Right ventricle myocardium inferior (tissue), 1 donor: ENCODE data around the gene GNAQ. TPM values are rescaled to one million over a fixed set of nuclear protein-coding genes. Genes with fewer than 3 reads are reported as not detected.
"Not testable (repeated sequence)": the region's sequence is repeated elsewhere in the genome, so short reads cannot be mapped to it uniquely, and the experiment has no call there.

Experiments
- ATAC-seq: fragments of 200-7000 bp; cut with Tn5 transposase; one replicate; pipeline ENCODE4 v1.9.1; 2020; ENCODE audit warnings: mild to moderate bottlenecking, moderate library complexity
- DNase-seq: peaks from one replicate; pipeline ENCODE4 v3.0.0; 2021; ENCODE audit errors: missing footprints
- intact Hi-C: fragments of 100-400 bp; cut with DNase I; formaldehyde crosslinking; loops from one replicate; pipeline ENCODE4 v1.11.0; 2022
- total RNA-seq: library from RNA; stranded (reverse); fragmentation: NEBNext Ultra II Directional; extraction: Animal tissue kit (Norgen Biotek cat#: 25700); gene quantifications from one replicate; pipeline ENCODE4 v1.2.1, GENCODE V29; 2021
- donor health status: DM: no; HTN: yes; CAD: no; lungs with severe emphysema.

The GNAQ gene
- total RNA-seq, 1 donor from 2014 or later = 15.9 TPM

DNA sequence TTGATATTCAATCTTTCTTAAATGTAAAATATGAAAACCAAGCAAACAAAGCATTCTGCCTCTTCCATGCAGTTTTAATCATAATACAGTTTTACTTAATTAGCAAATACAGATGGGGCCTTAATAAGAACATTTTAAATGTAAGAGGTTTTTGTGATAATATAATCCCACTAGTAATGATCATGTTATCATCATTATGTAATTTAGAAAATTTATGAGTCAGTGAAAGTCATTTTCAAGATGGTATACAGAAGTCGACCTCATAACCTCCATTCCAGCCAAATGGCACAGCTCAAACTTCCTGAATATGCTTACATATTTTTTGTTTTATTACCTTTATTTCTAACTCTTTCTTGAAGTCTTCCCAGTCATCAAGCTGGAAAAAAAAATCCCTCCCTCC is 281.3 kb downstream of the GNAQ start:
- intact Hi-C loops = loop anchor here (5.0 kb wide), 2 partner anchors 293 to 318 kb away; no protein-coding TSS in a partner anchor
- DNase-seq (no peak), ATAC-seq (no peak)

DNA sequence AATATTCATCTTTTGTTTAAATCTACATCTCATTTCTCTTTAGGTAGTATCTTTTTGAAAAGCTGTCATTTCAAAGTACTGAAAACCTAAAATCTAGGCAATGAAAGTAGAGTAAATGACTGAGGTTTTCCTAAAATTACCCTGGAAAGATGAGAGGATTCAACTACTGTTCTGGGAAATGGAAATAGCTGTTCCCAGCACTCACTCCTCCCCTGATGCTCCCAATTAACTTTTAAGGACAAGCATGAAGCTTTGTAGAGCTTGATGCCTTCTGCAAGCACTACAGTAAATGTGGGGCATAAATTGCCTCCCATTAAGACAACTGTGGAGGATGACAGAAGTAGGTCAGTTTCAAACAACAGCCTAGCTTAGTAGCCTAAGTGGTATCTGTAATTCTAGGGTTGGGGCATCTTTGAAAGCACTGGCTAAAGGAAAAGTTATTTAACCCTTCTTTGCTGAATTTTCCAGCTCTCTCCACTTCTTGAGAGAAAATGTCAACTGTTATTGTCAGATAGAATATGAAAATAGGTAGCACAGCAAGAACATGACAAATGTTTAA is 283.3 kb downstream of the GNAQ start:
- intact Hi-C loops = no loop called here
- DNase-seq (no peak), ATAC-seq (no peak)

DNA sequence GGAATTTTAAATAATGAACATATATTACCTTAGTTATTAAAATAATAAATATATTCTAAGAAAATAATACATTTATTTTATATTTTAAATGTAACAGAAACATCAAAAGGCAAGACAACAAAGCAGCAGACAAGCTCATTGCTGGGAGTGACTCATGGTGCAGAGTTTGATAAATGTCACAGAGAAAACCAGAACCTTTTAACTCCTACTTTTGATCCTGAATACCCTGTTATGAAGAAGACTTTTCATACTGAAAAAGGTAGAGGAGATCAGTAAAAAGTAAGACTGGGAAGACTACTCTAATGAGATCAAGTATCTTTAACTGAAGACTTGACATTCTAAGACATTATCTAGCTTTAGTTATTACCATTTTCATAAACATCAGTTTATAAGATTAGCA is 284.4 kb downstream of the GNAQ start:
- no peak for ATAC-seq
- no peak for DNase-seq
- intact Hi-C loops = no loop called here

DNA sequence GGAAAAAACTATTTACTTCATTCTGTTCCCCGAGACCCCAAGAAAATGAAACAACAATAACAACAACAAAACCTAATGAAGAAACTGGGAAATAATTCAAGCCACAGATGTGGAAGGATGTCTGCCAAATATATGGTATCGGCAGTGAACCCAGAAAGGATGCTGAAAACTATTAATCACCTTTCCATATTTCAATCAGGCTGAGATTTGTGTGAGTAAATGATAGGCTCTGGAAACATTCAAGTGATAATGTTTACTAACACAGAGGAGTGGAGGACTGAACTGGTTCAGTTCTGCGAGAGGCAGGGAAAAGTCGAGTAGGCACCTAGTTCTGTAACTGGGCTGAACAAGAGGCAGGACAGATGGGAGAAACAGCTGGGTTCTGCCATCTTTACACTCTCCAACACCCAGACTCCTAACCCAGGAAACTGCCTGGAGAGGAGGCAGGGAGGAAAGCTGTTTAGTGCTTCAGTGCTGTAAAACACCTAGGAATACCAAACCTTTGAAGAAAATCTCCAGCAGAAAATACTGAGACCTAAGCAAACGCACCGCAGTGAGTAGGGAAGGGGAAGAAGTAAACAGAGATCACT is 286.7 kb downstream of the GNAQ start:
- ATAC-seq (no peak), DNase-seq (no peak)
- intact Hi-C loops = no loop called here

DNA sequence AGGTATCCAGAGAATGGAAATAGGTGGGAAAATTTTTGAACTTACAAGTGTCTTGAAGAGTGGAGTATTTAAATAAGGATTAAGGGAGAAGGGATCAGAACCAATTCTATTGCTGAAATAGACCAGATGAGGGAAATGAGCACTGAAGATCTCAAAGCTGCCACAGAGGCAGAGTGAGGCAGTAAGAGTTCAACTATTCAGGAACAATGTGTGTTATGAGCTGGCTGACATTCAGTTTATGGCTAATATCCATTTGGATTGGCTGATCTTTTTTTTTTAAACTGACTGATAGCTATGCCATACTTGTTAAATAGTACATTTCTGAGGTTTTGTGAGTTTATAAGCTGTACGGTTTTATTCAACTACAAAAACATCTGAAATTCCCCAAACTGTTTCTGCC is 288.2 kb downstream of the GNAQ start:
- intact Hi-C loops = no loop called here
- DNase-seq (no peak), ATAC-seq (no peak)

DNA sequence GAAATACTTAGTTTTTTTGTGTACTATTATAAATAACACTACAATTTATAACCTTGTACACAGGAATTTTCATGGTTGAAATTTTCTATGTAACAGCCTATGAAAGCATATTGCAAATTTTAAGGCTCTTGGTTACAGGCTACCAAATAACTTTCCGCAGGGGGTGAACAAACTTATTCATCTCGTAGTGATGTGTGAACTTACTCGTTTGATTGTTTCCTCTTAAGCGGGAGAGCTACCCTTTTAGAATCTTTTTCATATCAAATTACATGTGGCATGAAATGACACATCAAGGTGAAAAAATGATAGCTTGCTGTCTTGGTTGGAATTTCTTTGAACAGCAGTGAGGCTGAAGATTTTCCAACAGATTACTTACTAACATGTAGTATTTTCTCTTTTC is 292.7 kb downstream of the GNAQ start:
- no peak for ATAC-seq
- intact Hi-C loops = no loop called here
- no peak for DNase-seq

DNA sequence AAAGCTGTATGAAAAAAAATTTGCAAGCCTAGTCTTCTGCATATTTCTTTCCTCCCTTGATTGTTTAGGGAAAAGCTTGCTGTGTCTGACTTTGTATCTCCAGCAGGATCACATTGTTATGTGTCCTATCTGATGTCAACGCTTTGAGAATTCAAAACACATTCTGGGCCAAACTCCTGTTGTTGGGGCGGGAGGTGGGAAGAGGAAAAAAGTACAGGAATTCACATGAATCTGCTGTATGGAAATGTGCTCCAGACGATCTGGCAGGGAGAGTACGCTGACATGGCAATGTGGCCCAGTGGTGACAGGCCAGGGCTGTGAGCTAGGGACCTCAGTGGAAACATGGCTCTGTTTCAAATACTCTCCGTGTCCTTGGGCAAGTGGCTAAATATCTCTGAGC is 296.1 kb downstream of the GNAQ start:
- intact Hi-C loops = no loop called here
- DNase-seq (no peak), ATAC-seq (no peak)

DNA sequence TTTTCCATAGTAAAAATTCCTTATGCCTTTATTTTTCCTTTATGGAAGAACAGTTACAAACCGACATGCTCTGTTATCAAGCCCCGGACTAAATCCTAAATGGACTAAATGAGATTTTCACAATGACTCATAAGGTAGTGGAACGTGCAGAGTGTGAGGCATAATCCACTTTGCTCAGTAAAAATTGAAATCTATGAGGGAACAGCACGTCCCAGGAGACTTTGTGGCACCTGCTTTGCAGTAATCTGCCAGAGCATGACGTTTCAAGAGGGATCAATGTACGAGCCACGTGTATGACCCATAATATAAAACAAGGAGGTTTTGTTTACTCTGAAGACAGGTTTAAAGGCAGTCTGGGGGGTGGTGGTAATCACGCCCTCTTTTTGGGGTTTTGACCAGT is 299.7 kb downstream of the GNAQ start:
- DNase-seq (no peak), ATAC-seq (no peak)
- intact Hi-C loops = no loop called here

DNA sequence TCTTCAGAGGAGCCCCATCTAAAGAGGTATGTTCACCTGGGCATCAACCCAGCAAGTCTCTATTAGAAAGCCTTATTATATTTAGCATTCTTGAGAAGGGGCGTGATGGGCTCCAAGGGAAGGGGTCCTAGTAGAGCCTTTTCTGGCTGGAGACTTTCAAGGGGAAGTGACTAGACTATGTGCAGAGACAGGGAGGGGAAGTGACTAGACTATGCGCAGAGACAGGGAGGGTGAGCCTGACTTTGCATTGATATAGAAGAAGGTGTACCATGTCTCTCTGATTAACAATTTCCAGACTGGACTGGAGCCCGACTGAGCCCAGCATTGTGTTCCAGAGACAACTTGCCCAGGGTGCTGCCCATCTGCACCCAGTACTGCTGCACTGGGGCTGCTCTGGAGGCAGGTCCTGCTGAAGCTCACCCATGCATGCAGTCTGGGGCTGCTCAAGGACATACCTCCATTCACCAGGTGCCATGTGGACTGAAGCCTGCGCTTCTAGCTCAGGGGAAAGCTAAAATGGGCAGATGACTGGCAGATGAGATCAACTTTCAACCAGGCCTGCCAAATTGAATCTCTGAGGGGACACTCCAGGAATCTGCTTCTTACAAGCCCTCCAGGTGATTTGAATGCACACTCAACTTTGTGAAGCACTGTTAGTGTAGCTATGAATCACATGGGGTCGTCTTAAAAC is 300.5 kb downstream of the GNAQ start:
- no peak for ATAC-seq

DNA sequence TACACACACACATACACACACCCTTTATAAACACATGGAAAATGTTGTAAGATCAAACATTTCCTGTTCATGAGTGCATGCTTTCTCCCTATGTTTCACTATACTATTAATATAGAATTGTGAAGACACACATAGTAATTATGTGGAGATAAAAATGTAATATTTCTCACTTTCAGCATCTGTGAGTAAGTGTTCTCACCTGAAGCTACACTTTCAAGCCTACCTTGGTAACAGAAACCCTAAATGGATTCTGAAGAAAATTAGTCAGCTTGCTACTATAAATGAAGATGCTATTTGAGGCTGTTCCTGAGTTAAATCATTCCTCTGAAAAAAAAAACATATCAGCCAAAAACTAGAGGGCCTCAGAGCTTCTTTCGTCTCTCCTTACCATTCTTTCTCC is 302.4 kb downstream of the GNAQ start:
- no peak for DNase-seq
- intact Hi-C loops = no loop called here
- ATAC-seq = no peak

More for the DNA sequence above, 300.5 kb downstream of the GNAQ start:
- DNase-seq = no peak
- intact Hi-C loops = no loop called here

DNA sequence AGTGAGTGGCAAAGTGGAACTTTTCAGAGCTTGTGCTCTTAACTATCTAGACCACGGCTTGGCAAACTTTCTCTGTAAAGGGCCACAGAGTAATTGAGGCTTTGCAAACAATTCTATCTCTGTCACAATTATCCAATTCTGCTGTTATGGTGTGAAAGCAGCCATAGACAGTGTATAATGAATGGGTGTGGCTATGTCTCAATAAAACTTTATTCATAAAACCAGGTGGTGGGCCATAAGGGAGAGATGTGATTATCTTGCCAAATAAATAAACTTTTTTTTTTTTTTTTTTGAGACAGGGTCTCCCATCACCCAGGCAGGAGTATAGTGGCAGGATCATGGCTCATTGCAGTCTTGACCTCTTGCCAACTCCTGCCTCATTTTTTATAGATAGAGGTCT is 304.8 kb downstream of the GNAQ start:
- intact Hi-C loops = no loop called here
- DNase-seq (no peak), ATAC-seq (no peak)

DNA sequence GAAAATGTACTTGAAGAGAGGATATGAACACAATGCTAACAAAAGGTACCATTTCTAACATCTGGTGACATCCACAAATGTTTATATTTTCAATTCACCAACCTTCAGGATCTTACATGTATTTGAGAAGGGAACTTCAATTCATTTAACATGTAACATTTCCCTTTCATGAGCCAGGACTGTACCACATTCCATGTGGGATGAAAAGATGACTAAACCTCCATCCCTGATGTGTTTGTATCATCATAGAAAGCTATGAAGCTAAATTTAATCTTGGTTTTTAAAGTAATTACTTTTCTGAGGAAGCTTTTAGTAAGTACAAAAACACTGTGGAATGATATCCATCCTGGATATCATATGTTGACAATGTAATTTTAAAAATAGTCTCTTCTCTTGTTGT is 305.3 kb downstream of the GNAQ start:
- no peak for ATAC-seq
- intact Hi-C loops = no loop called here
- no peak for DNase-seq

DNA sequence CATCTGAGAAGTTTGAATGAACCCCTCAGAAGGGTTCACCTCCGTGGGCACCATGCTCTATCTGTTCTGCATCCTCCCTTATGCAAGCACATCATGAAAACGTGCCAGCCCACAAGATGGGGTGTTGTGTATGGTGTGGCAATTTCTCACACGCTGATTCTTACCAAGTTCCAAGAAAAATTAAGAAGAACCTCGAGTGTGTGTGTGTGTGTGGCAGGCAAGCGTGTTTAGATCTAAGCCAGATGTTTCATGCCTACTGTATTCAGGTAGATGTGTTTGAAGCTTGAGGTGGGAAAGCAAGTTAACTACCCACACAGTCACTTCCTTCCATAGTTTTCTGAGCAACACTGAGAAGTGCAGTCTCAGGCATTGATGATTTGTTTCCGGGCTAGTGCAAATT is 305.8 kb downstream of the GNAQ start:
- ATAC-seq (no peak), DNase-seq (no peak)
- intact Hi-C loops = no loop called here

DNA sequence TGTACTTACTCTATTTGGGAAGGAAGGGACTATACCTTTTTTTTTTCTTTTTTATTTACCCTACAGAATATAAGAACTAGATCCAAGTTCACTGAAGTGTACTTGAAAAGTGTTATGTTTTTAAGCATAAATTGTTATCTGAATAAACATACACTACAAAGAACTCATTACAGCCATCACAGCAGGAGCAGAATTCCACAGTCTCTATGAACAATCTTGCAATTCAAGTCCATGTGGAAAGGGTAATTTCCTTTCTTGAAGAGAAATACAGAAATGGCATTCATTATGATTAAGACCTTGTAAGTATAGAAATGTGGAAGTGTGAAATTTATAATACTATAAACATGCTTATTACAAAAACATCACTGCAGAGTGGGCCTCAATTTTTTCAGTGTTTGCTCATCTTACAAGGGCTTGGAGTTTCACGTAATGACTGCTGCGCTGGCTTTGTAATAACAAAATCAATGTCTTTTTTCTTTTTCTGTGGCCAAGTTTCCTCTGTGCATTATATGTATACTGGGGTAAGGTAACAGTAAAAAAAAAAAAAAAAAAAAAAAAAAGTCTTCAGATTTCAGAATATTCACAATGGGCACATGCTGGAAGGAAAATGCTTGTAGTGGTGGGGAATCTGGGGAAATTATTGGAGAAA is 306.4 kb downstream of the GNAQ start:
- intact Hi-C loops = no loop called here

DNA sequence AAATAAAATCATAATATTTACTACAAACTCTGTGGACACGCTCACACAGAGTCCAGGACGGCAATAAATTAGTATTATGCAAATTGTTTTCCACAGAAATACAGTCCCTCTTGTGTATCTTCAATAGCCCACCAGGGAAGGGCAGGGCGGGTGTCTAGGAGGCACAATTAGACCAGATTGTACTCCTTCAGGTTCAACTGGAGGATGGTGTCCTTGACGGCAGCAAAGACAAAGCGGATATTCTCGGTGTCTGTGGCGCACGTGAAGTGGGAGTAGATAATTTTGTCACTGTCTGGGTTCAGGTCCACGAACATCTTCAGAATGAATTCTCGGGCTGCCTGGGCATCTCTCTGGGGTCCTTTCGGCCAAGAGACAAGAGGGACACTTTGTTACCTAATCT is 310.5 kb downstream of the GNAQ start:
- DNase-seq, ATAC-seq, intact Hi-C loops: not testable (repeated sequence)

More for the DNA sequence above, 306.4 kb downstream of the GNAQ start:
- ATAC-seq (no peak), DNase-seq (no peak)

DNA sequence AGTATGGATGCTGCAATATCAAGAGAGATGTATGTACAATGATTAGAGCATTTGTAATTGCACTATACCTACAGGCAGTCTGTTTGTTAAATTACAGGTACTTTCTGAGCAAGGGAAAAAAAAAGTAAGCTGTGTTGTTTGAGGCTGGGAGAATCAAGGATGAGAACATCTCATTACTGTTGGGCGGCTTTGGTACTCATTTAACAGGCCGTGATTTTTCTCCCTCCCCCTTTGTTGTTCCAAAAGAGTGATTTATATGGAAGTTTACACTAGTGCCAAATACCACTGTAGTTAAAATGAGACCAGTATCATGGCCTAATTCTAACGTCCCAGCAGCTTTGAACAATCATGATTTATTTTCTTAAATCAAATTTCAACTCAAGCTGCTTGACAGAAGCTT is 312.3 kb downstream of the GNAQ start:
- no peak for DNase-seq
- ATAC-seq = no peak
- intact Hi-C loops = loop anchor here (5.0 kb wide), 1 partner anchor 48 kb away; no protein-coding TSS in a partner anchor

DNA sequence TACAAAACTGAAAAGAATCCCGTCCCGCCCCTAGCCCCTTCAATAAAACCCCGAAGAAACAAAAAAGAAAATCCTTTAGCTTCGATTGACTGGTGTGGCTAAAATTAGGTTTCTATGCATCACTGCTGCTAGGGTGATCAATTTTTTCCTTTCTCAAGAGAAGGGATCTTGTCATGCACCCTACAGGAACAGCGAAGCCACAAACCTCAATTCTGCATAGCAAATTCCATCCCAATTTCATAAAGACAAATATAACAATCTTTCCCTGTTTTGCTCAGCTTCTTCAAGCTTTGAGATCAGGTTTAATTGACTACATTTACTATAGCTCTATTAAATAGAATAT is 313.3 kb downstream of the GNAQ start:
- intact Hi-C loops = loop anchor here (5.0 kb wide), 1 partner anchor 49 kb away; no protein-coding TSS in a partner anchor
- ATAC-seq, DNase-seq: not testable (repeated sequence)

DNA sequence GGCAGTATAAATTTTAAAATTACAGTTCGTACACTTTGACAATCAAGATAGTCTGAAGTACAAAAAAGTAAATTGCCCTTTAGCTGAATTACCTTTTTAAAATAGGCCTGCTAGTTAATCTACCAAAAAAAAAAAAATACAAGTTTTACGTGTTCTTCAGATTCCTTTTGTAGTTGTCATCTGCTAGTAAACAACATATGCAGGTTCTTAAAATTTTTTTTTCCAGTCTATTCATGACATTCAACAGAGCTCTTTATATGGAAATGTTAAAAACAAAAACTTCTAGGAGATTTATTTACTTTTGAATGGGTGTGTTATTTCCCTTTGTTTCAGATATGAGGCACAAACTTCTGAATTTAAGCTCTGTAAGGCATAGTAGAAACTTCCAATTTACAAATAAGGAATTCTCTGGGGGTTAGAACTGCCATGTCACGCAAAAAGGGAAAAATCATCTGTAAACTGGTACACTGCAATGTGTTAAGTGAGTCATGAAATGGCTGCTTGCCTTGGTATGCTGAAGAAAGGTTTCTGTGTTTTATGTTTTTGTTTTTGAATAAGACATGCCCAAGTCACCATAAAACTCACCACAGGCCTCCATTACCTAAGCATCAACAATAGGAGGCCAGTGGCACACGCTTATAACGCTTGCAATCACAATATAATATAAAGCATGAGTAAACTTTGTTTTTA is 313.9 kb downstream of the GNAQ start:
- not testable (repeated sequence) for ATAC-seq, DNase-seq
- intact Hi-C loops = loop anchor here (5.0 kb wide), 1 partner anchor 50 kb away; no protein-coding TSS in a partner anchor

DNA sequence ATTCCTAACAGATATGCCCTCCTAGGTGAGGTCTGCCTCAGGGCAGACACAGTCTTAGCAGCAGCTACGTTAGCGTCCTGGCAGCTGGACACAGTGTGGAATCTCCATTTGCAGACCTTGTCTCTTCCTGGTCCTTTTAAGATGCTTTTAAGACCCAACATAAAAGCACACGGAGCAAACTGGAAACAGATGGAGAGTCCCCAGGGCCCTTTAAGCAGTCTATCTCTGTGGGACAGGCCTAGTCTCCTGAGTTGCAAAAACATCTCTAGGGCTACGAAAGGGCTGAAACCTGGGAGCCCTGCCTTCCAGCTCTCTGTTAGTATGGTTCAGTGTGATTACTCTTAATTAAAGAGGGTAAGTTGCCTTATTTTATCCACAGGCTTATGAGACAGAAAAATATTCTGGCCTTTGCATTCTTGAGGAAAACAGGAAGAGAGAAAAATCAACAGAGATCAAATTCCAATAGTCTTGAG is 317.5 kb downstream of the GNAQ start:
- DNase-seq (no peak), ATAC-seq (no peak)
- intact Hi-C loops = no loop called here
